Fibroblast of lung (primary cell): ENCODE data around the gene TMEM132E.

Experiments
- EZH2 ChIP-seq: IDR thresholded peaks from 2 replicates; pipeline ENCODE4 v1.5.1; 2012; ENCODE audit warnings: low read length, control low read depth, mild to moderate bottlenecking; ENCODE audit errors: missing control alignments
- TF ChIP-seq, protein P1 (sequence below), 2 donors: IDR thresholded peaks in 1 of 2; conservative IDR thresholded peaks in 1 of 2; 1 replicate in 1 of 2; 2 replicates in 1 of 2; pipeline ENCODE4 v1.5.1; 2011 to 2012; ENCODE audit warnings: low read length in 2 of 2, control low read depth in 1 of 2, inconsistent platforms in 1 of 2, low read depth in 1 of 2, mild to moderate bottlenecking in 1 of 2

GRCh38 chr17:34566201-34566600 lies 13.2 kb upstream of the TMEM132E start:
- TF ChIP-seq, protein P1, sequence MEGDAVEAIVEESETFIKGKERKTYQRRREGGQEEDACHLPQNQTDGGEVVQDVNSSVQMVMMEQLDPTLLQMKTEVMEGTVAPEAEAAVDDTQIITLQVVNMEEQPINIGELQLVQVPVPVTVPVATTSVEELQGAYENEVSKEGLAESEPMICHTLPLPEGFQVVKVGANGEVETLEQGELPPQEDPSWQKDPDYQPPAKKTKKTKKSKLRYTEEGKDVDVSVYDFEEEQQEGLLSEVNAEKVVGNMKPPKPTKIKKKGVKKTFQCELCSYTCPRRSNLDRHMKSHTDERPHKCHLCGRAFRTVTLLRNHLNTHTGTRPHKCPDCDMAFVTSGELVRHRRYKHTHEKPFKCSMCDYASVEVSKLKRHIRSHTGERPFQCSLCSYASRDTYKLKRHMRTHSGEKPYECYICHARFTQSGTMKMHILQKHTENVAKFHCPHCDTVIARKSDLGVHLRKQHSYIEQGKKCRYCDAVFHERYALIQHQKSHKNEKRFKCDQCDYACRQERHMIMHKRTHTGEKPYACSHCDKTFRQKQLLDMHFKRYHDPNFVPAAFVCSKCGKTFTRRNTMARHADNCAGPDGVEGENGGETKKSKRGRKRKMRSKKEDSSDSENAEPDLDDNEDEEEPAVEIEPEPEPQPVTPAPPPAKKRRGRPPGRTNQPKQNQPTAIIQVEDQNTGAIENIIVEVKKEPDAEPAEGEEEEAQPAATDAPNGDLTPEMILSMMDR (conservative IDR thresholded peaks at IDR 0.05 in 1 of 2, IDR thresholded peaks at IDR 0.05 in 1 of 2; ENCODE audit: low read depth in 1 of 2, low read length in 2 of 2) = no peak
- no peak for TF ChIP-seq EZH2
